ENCODE data around the gene CKB.

- no peak for TF ChIP-seq EZH2 (IDR thresholded peaks at IDR 0.05)
- no peak for TF ChIP-seq POLR2AphosphoS5 (IDR thresholded peaks at IDR 0.05; ENCODE audit: borderline replicate concordance, low read depth, low read length)
Observed at GRCh38 chr14:103563844-103564505, 41.3 kb upstream of the CKB start.

Measured in SK-N-MC (cell line).